Measurements from ENCODE around the gene SLC22A31. TPM values are rescaled to one million over a fixed set of nuclear protein-coding genes. Genes with fewer than 3 reads are reported as not detected.
A peak's percentile ranks its signal among the peaks of the same experiment; 100 is the strongest.

SLC22A31 gene
- total and polyA plus RNA-seq, 9 of the 15 experiments (the other 6 are each of a cell fraction or from before 2014, with no cell fraction given) = 0.29 to 2.2 (median 0.47) TPM; not detected in 3

- no peak for TF ChIP-seq MED1 (CRISPR knock-in tag; IDR thresholded peaks at IDR 0.05; ENCODE audit: borderline replicate concordance)
- TF ChIP-seq CREB3L1 (IDR thresholded peaks at IDR 0.05; ENCODE audit: borderline replicate concordance, low read depth) = peak; percentile 50
- TF ChIP-seq ZNF785 (CRISPR knock-in tag; IDR thresholded peaks at IDR 0.05) = no peak
- no peak for TF ChIP-seq HMBOX1 (IDR thresholded peaks at IDR 0.05)
- TF ChIP-seq ZBTB40 (IDR thresholded peaks at IDR 0.05) = peak; percentile 97
- TF ChIP-seq ZBTB40 (CRISPR knock-in tag; IDR thresholded peaks at IDR 0.05) = no peak
- peak; percentile 76 for TF ChIP-seq MAX (CRISPR knock-in tag; IDR thresholded peaks at IDR 0.05)
- peak; percentile 98 for TF ChIP-seq SAP30 (IDR thresholded peaks at IDR 0.05; ENCODE audit: borderline replicate concordance, insufficient read depth, low read depth, low read length, poor library complexity, severe bottlenecking)
- peak; percentile 84 for TF ChIP-seq TAF1 (IDR thresholded peaks at IDR 0.05; ENCODE audit: control insufficient read depth, extremely low read depth, insufficient read depth, low read length, severe bottlenecking)
- peak; percentile 60 for TF ChIP-seq ATF1 (CRISPR knock-in tag; IDR thresholded peaks at IDR 0.05)
- peak; percentile 96 for TF ChIP-seq ATF1 (tag; IDR thresholded peaks at IDR 0.05)
- TF ChIP-seq ADNP (tag; IDR thresholded peaks at IDR 0.05) = no peak
These were observed 17.3 kb upstream of the SLC22A31 start, which contains the start of gene ZNF778 (continued) for GRCh38 chr16:89217388-89218191.
